HFFc6 (cell line): ENCODE data around the gene OGG1. TPM values are rescaled to one million over a fixed set of nuclear protein-coding genes. Genes with fewer than 3 reads are reported as not detected.
"Not testable (repeated sequence)": the region's sequence is repeated elsewhere in the genome, so short reads cannot be mapped to it uniquely, and the experiment has no call there.

Source experiments
- DNase-seq: peaks from one replicate; pipeline ENCODE4 v3.0.0-alpha.2; 2018
- H3K27ac Mint-ChIP-seq: 2 replicates; pipeline ENCODE4 v1.8.0; 2020; ENCODE audit warnings: mild to moderate bottlenecking, mixed read lengths
- H3K27me3 Mint-ChIP-seq: 2 replicates; pipeline ENCODE4 v1.8.0; 2021; ENCODE audit warnings: mild to moderate bottlenecking, moderate library complexity, mixed read lengths; ENCODE audit not compliant: insufficient read depth
- H3K36me3 Mint-ChIP-seq: 2 replicates; pipeline ENCODE4 v1.8.0; 2021; ENCODE audit warnings: low read depth, mixed read lengths
- H3K4me1 Mint-ChIP-seq: 2 replicates; pipeline ENCODE4 v1.8.0; 2020; ENCODE audit warnings: low read depth, mixed read lengths
- H3K4me3 Mint-ChIP-seq: 2 replicates; pipeline ENCODE4 v1.8.0; 2020; ENCODE audit warnings: mild to moderate bottlenecking, moderate library complexity, mixed read lengths
- H3K9me3 Mint-ChIP-seq: 2 replicates; pipeline ENCODE4 v1.8.0; 2020; ENCODE audit warnings: mild to moderate bottlenecking, mixed read lengths
- total RNA-seq, 6 experiments: library from RNA; stranded (reverse); fragmentation: NEBNext Ultra II Directional; extraction: Animal tissue kit (Norgen Biotek cat#: 25700); gene quantifications; 2 replicates in 1 of 6; 3 replicates in 5 of 6; pipeline ENCODE4 v1.2.3, GENCODE V29; 2021
- TF ChIP-seq, protein P1 (sequence below): fragments of 200-600 bp; sonication (generic); IDR thresholded peaks from 2 replicates; pipeline ENCODE4 v1.5.0; 2021; ENCODE audit warnings: antibody characterized with exemption, mild to moderate bottlenecking

The OGG1 gene
- total RNA-seq, 6 experiments from 2014 or later: 17.7 to 26.2 (median 23.7) TPM

- Mint-ChIP-seq H3K4me1 (peaks cover 37% of the 10 kb centered on the region), H3K27ac (no peak overlapping the region), H3K27me3 (peaks cover 7% of the 10 kb centered on the region), H3K36me3 (peaks cover 6% of the 10 kb centered on the region; the same call in 1 of the 2 replicates), H3K9me3 (no peaks in the 10 kb centered on the region), H3K4me3 (peak overlapping the region; percentile 87)
- TF ChIP-seq, protein P1, sequence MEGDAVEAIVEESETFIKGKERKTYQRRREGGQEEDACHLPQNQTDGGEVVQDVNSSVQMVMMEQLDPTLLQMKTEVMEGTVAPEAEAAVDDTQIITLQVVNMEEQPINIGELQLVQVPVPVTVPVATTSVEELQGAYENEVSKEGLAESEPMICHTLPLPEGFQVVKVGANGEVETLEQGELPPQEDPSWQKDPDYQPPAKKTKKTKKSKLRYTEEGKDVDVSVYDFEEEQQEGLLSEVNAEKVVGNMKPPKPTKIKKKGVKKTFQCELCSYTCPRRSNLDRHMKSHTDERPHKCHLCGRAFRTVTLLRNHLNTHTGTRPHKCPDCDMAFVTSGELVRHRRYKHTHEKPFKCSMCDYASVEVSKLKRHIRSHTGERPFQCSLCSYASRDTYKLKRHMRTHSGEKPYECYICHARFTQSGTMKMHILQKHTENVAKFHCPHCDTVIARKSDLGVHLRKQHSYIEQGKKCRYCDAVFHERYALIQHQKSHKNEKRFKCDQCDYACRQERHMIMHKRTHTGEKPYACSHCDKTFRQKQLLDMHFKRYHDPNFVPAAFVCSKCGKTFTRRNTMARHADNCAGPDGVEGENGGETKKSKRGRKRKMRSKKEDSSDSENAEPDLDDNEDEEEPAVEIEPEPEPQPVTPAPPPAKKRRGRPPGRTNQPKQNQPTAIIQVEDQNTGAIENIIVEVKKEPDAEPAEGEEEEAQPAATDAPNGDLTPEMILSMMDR: no peak
- no peak for DNase-seq
Measured at GRCh38 chr3:9770276-9770812, 20.6 kb downstream of the OGG1 start.

DNA sequence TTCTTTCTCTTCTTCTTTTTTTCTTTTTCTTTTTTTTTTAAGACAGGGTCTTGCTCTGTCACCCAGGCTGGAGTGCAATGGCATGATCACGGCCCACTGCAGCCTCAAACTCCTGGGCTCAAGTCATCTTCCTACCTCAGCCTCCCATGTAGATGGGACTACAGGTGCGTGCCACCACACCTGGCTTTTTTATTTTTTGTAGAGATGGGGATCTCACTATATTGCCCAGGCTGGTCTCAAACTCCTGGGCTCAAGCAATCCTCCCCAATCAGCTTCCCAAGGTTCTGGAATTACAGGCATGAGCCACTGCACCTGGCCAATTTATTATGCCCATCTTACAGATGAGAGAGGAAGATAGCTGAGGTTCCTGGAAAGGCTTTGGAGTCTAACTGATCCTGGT lies 21.3 kb downstream of the OGG1 start:
- peaks cover 37% of the 10 kb centered on the region for H3K4me1 Mint-ChIP-seq
- H3K4me3 Mint-ChIP-seq: peak overlapping the region; percentile 87
- H3K27me3 Mint-ChIP-seq, H3K27ac Mint-ChIP-seq, H3K9me3 Mint-ChIP-seq, DNase-seq, H3K36me3 Mint-ChIP-seq: not testable (repeated sequence)

DNA sequence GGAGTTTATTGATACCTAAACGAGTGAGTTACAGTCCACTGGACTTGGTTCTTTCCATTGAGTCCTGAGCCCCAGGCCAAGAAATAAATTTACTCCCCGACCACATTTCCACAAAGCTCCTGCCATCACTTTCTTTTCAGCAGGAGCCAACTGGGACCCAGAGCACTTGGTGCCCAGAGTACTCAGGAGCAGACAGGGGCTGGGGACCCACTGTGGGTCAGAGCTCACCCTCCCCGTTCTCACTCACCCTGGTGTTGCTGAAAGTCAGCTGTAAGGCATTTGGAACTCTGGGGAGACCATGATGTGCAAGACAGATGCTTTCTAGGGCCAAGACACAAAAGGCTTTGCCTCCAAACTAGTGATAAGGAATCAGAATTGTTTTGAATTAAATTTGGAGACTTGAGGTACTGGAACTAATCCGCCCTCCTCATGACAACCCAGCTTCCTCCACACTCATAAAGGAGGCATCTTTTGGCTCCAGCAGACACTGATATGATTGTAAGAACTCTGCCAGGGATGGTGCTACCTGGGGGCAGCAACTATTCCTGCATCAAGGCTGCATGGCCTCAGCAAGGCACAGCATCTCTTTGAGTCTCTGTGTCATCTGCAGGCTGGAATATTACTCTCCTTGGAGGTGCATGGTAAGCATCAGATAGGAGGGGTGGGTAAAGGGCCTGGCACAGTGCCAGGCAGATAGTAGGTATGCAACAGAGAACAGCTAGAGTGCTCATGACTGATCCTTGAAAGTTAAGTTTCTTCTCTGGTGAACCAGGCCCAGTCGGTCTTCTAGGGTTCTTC lies 27.3 kb downstream of the OGG1 start:
- no peaks in the 10 kb centered on the region for H3K9me3 Mint-ChIP-seq
- TF ChIP-seq, protein P1: no peak
- no peak for DNase-seq
- no peak overlapping the region for H3K4me3 Mint-ChIP-seq
- peaks cover 28% of the 10 kb centered on the region for H3K4me1 Mint-ChIP-seq
- no peaks in the 10 kb centered on the region for H3K36me3 Mint-ChIP-seq
- H3K27ac Mint-ChIP-seq: no peak overlapping the region
- H3K27me3 Mint-ChIP-seq: peaks cover 2% of the 10 kb centered on the region

GRCh38 chr3:9777694-9778021 lies 27.9 kb downstream of the OGG1 start:
- peaks cover 1% of the 10 kb centered on the region for H3K27me3 Mint-ChIP-seq
- H3K9me3 Mint-ChIP-seq: no peaks in the 10 kb centered on the region
- no peak for DNase-seq
- H3K4me1 Mint-ChIP-seq: peaks cover 28% of the 10 kb centered on the region
- no peaks in the 10 kb centered on the region for H3K36me3 Mint-ChIP-seq
- H3K4me3 Mint-ChIP-seq: no peak overlapping the region
- no peak overlapping the region for H3K27ac Mint-ChIP-seq
- TF ChIP-seq, protein P1: no peak

GRCh38 chr3:9778143-9779074 lies 28.7 kb downstream of the OGG1 start:
- no peaks in the 10 kb centered on the region for H3K36me3 Mint-ChIP-seq
- H3K9me3 Mint-ChIP-seq: no peaks in the 10 kb centered on the region
- H3K27me3 Mint-ChIP-seq: no peaks in the 10 kb centered on the region; the same call in none of the 2 replicates
- peak overlapping the region; percentile 71 for H3K27ac Mint-ChIP-seq
- H3K4me3 Mint-ChIP-seq: no peak overlapping the region
- DNase-seq: peak; percentile 65
- TF ChIP-seq, protein P1: no peak
- peaks cover 28% of the 10 kb centered on the region for H3K4me1 Mint-ChIP-seq
